Psoas muscle (tissue), 8 donors: Measurements from ENCODE around the gene UNC5CL. TPM values are rescaled to one million over a fixed set of nuclear protein-coding genes. Genes with fewer than 3 reads are reported as not detected.
"Not testable (repeated sequence)": the region's sequence is repeated elsewhere in the genome, so short reads cannot be mapped to it uniquely, and the experiment has no call there.

Experiments
- ATAC-seq, 4 donors: fragments of 200-7000 bp; cut with Tn5 transposase; one replicate each; pipeline ENCODE4 v1.9.1; 2020; ENCODE audit warnings: moderate library complexity in 3 of 4, mild to moderate bottlenecking in 2 of 4
- DNase-seq, 2 donors: peaks; one replicate each; pipeline ENCODE4 v3.0.0-alpha.2; 2020
- H3K27ac ChIP-seq: fragments of 200-600 bp; one replicate; pipeline ENCODE4 v1.8.0; 2022
- H3K27me3 ChIP-seq, 3 donors: fragments of 200-600 bp in 1 of 3; one replicate each; pipeline versions ENCODE4 v1.6.1 to v1.8.0; 2013 to 2022; ENCODE audit warnings: low read length in 2 of 3, mild to moderate bottlenecking in 2 of 3, moderate library complexity in 1 of 3; ENCODE audit not compliant: insufficient read depth in 3 of 3
- H3K36me3 ChIP-seq, 2 donors: fragments of 200-600 bp in 1 of 2; one replicate each; pipeline versions ENCODE4 v1.6.1 to v1.8.0; 2013 to 2022; ENCODE audit warnings: low read depth in 1 of 2, mild to moderate bottlenecking in 1 of 2, moderate library complexity in 1 of 2; ENCODE audit not compliant: insufficient read depth in 1 of 2
- H3K4me1 ChIP-seq: fragments of 200-600 bp; one replicate; pipeline ENCODE4 v1.8.0; 2022
- H3K4me3 ChIP-seq: fragments of 200-600 bp; one replicate; pipeline ENCODE4 v1.8.0; 2022; ENCODE audit warnings: mild to moderate bottlenecking
- H3K9me3 ChIP-seq: fragments of 200-600 bp; one replicate; pipeline ENCODE4 v1.8.0; 2022
- CTCF ChIP-seq: fragments of 200-600 bp; IDR thresholded peaks from one replicate; pipeline ENCODE4 v1.8.0; 2022; ENCODE audit warnings: antibody characterized with exemption
- WGBS, 3 donors: extraction: QIAGEN DNeasy Blood & Tissue Kit; methylation state at CpG; one replicate each; pipeline versions ENCODE4 v1.1.6 to v1.1.7; 2013; 5-methylcytosine and 5-hydroxymethylcytosine counted together
- intact Hi-C, 2 donors: fragments of 100-400 bp; cut with DNase I; formaldehyde crosslinking; loops; one replicate each; pipeline versions ENCODE4 v1.11.0 to v1.14.2; 2022
- polyA plus RNA-seq, 3 donors: library from polyadenylated mRNA; stranded (reverse); fragments of 200-250 nt; gene quantifications; one replicate each; pipeline ENCODE4 v1.2.3, GENCODE V29; 2013
- total RNA-seq, 4 donors: library from RNA; stranded (reverse); fragmentation: NEBNext Ultra II Directional in 2 of 4; extraction: Animal tissue kit (Norgen Biotek cat#: 25700) in 2 of 4; gene quantifications; one replicate each; pipeline versions ENCODE4 v1.2.1 to v1.2.4, GENCODE V29; 2021 to 2023
- donor health status: healthy with polysubstance abuse.
- donor health status: DM: no; HTN: no; CAD: no; lungs with moderate emphysema.
- donor health status: Bipolar disorder and iron deficiency.
- donor health status: healthy.
- donor health status: DM: yes; HTN: yes; CAD: no.
- donor health status: DM: no; HTN: no; CAD: no.
- donor health status: DM: no; HTN: no; CAD: no.
- donor health status: DM: yes; HTN: yes; CAD: no.

UNC5CL gene
- total and polyA plus RNA-seq, 7 donors: 0.14 to 0.90 (median 0.33) TPM

- 91 to 95% (median 92%) methylated on average over 4 of the region's 4 CpGs for WGBS, 3 donors
- H3K27me3 ChIP-seq: no peaks in the 10 kb centered on the region
- H3K4me3 ChIP-seq: no peak overlapping the region
- H3K27ac ChIP-seq: no peak overlapping the region
- DNase-seq: no peak
- H3K4me1 ChIP-seq: no peaks in the 10 kb centered on the region
- intact Hi-C loops: no loop called here
- no peak for ATAC-seq
- H3K36me3 ChIP-seq: no peaks in the 10 kb centered on the region
- TF ChIP-seq CTCF: no peak
- H3K9me3 ChIP-seq: no peaks in the 10 kb centered on the region
Measured at GRCh38 chr6:41014780-41015179, 24.2 kb downstream of the UNC5CL start.

- 80 to 86% (median 86%) methylated on average over 5 of the region's 5 CpGs for WGBS, 3 donors
- H3K36me3 ChIP-seq: no peaks in the 10 kb centered on the region
- ATAC-seq: no peak
- no peak for TF ChIP-seq CTCF
- no peak for DNase-seq
- no peaks in the 10 kb centered on the region for H3K4me1 ChIP-seq
- no peaks in the 10 kb centered on the region for H3K27me3 ChIP-seq
- intact Hi-C loops: no loop called here
- no peak overlapping the region for H3K4me3 ChIP-seq
- H3K27ac ChIP-seq: no peak overlapping the region
- no peaks in the 10 kb centered on the region for H3K9me3 ChIP-seq
Measured at GRCh38 chr6:41013466-41014153, 25.4 kb downstream of the UNC5CL start.

GRCh38 chr6:41011673-41012072 lies 27.3 kb downstream of the UNC5CL start:
- DNase-seq (no peak), ATAC-seq (no peak)
- Histone ChIP-seq H3K4me1 (no peaks in the 10 kb centered on the region), H3K27me3 (no peaks in the 10 kb centered on the region), H3K36me3 (no peaks in the 10 kb centered on the region), H3K9me3 (no peaks in the 10 kb centered on the region), H3K4me3 (no peak overlapping the region), H3K27ac (no peak overlapping the region)
- WGBS, 3 donors: 78 to 83% (median 79%) methylated on average over 2 of the region's 2 CpGs
- TF ChIP-seq CTCF: no peak
- intact Hi-C loops: no loop called here

GRCh38 chr6:41009669-41010068 lies 29.4 kb downstream of the UNC5CL start:
- H3K27me3 ChIP-seq: no peaks in the 10 kb centered on the region
- no peak overlapping the region for H3K27ac ChIP-seq
- TF ChIP-seq CTCF: no peak
- no peaks in the 10 kb centered on the region for H3K9me3 ChIP-seq
- ATAC-seq (no peak), DNase-seq (no peak)
- no peaks in the 10 kb centered on the region for H3K36me3 ChIP-seq
- intact Hi-C loops: loop anchor here (5.0 to 10.0 kb wide), 2 partner anchors 55 to 58 kb away; no protein-coding TSS in a partner anchor
- no peak overlapping the region for H3K4me3 ChIP-seq
- 95 to 100% (median 96%) methylated on average over 1 of the region's 1 CpG for WGBS, 3 donors
- peaks cover 2% of the 10 kb centered on the region for H3K4me1 ChIP-seq

- WGBS, 3 donors: 91 to 98% (median 98%) methylated on average over 3 of the region's 3 CpGs
- intact Hi-C loops: loop anchor here (5.0 to 10.0 kb wide), 2 partner anchors 57 to 59 kb away; no protein-coding TSS in a partner anchor
- H3K9me3 ChIP-seq: no peaks in the 10 kb centered on the region
Measured at GRCh38 chr6:41008011-41008410, 31.0 kb downstream of the UNC5CL start.

GRCh38 chr6:41006980-41007379 lies 32.0 kb downstream of the UNC5CL start:
- not testable (repeated sequence) for H3K27ac ChIP-seq, H3K27me3 ChIP-seq, H3K9me3 ChIP-seq, DNase-seq, ATAC-seq, H3K4me1 ChIP-seq, H3K4me3 ChIP-seq, H3K36me3 ChIP-seq
- WGBS, 3 donors: 89 to 96% (median 92%) methylated on average over 4 of the region's 4 CpGs
- intact Hi-C loops: loop anchor here (5.0 to 10.0 kb wide), 2 partner anchors 58 to 60 kb away; no protein-coding TSS in a partner anchor

More at GRCh38 chr6:41008011-41008410, 31.0 kb downstream of the UNC5CL start:
- Histone ChIP-seq H3K27me3 (no peaks in the 10 kb centered on the region), H3K4me3 (no peak overlapping the region), H3K36me3 (no peaks in the 10 kb centered on the region), H3K27ac (no peak overlapping the region), H3K4me1 (peaks cover 2% of the 10 kb centered on the region)
- TF ChIP-seq CTCF: no peak
- ATAC-seq (no peak), DNase-seq (no peak)
